Lung (tissue), 12 donors: ENCODE data around the gene CHRNA4. TPM values are rescaled to one million over a fixed set of nuclear protein-coding genes. Genes with fewer than 3 reads are reported as not detected.

Source experiments
- ATAC-seq: fragments of 200-7000 bp; cut with Tn5 transposase; one replicate; pipeline ENCODE4 v1.9.1; 2020; ENCODE audit warnings: moderate number of reproducible peaks; ENCODE audit not compliant: insufficient read depth, low FRiP score
- DNase-seq, 3 donors: peaks; one replicate each; pipeline ENCODE4 v3.0.0-alpha.2; 2013 to 2017
- H3K27ac ChIP-seq, 2 donors: one replicate each; pipeline ENCODE4 v1.5.1; 2013; ENCODE audit warnings: mild to moderate bottlenecking in 2 of 2, moderate library complexity in 2 of 2, control low read depth in 1 of 2, inconsistent platforms in 1 of 2, low read depth in 1 of 2, low read length in 1 of 2
- H3K27me3 ChIP-seq, 3 donors: one replicate each; pipeline ENCODE4 v1.5.1; 2013; ENCODE audit warnings: low read length in 2 of 3; ENCODE audit not compliant: control insufficient read depth in 3 of 3, insufficient read depth in 3 of 3
- H3K36me3 ChIP-seq, 4 donors: one replicate each; pipeline ENCODE4 v1.5.1; 2013; ENCODE audit warnings: low read length in 4 of 4, mild to moderate bottlenecking in 1 of 4, moderate library complexity in 1 of 4; ENCODE audit not compliant: control insufficient read depth in 4 of 4, insufficient read depth in 4 of 4
- H3K4me1 ChIP-seq, 5 donors: one replicate each; pipeline ENCODE4 v1.5.1; 2013; ENCODE audit warnings: low read length in 5 of 5, mild to moderate bottlenecking in 2 of 5, moderate library complexity in 1 of 5; ENCODE audit not compliant: control insufficient read depth in 5 of 5, insufficient read depth in 5 of 5
- H3K4me3 ChIP-seq: one replicate; pipeline ENCODE4 v1.5.1; 2013; ENCODE audit warnings: mild to moderate bottlenecking, control low read depth, moderate library complexity
- H3K9ac ChIP-seq, 2 donors: one replicate each; pipeline ENCODE4 v1.5.1; 2013; ENCODE audit warnings: low read length in 2 of 2, control low read depth in 1 of 2; ENCODE audit not compliant: insufficient read depth in 1 of 2
- H3K9me3 ChIP-seq, 4 donors: one replicate each; pipeline ENCODE4 v1.5.1; 2013; ENCODE audit warnings: low read length in 3 of 4, mild to moderate bottlenecking in 1 of 4, moderate library complexity in 1 of 4; ENCODE audit not compliant: control insufficient read depth in 4 of 4, insufficient read depth in 3 of 4
- CTCF ChIP-seq: IDR thresholded peaks from 2 replicates; pipeline ENCODE4 v1.5.1; 2012; ENCODE audit warnings: mild to moderate bottlenecking; ENCODE audit errors: control extremely low read depth, extremely low read depth
- WGBS, 2 donors: extraction: QIAGEN DNeasy Blood & Tissue Kit; methylation state at CpG; one replicate each; pipeline ENCODE4 v1.1.7; 2013; 5-methylcytosine and 5-hydroxymethylcytosine counted together
- polyA plus RNA-seq, 2 donors: library from polyadenylated mRNA; stranded (reverse); fragments of 200-250 nt; gene quantifications; one replicate each; pipeline ENCODE4 v1.2.1, GENCODE V29; 2013
- total RNA-seq, 2 donors: library from RNA; depleted of rRNA in 1 of 2; stranded (reverse); fragments of >200 nt in 1 of 2; gene quantifications; one replicate each; pipeline ENCODE4 v1.2.1, GENCODE V29; 2014 to 2021
- donor health status: control.
- donor health status: control.
- donor health status: Bipolar disorder and iron deficiency.
- donor health status: healthy.
- donor health status: DM: yes; HTN: yes; CAD: no.

Gene CHRNA4
- total and polyA plus RNA-seq, 4 donors = 0.01 to 1.1 (median 0.46) TPM

- Histone ChIP-seq H3K9ac (no peak overlapping the region), H3K27ac (no peak overlapping the region), H3K4me1 (peaks cover 0 to 31% (median 4%) of the 10 kb centered on the region in 5 donors), H3K27me3 (no peaks in the 10 kb centered on the region), H3K9me3 (no peaks in the 10 kb centered on the region), H3K36me3 (no peaks in the 10 kb centered on the region), H3K4me3 (no peak overlapping the region)
- ATAC-seq = no peak
- no peak for DNase-seq
- no peak for TF ChIP-seq CTCF
- 63 to 80% methylated on average over 9 of the region's 9 CpGs for WGBS, 2 donors
Observed at GRCh38 chr20:63314015-63314471, 47.1 kb downstream of the CHRNA4 start.

GRCh38 chr20:63313349-63314014 is 47.7 kb downstream of the CHRNA4 start:
- DNase-seq (no peak), ATAC-seq (no peak)
- no peaks in the 10 kb centered on the region for H3K36me3 ChIP-seq
- H3K9ac ChIP-seq = no peak overlapping the region
- H3K27me3 ChIP-seq = no peaks in the 10 kb centered on the region
- no peak overlapping the region for H3K27ac ChIP-seq
- peaks cover 0 to 31% (median 4%) of the 10 kb centered on the region in 5 donors for H3K4me1 ChIP-seq
- H3K4me3 ChIP-seq = no peak overlapping the region
- no peak for TF ChIP-seq CTCF
- no peaks in the 10 kb centered on the region for H3K9me3 ChIP-seq
- WGBS, 2 donors = 75 to 86% methylated on average over 25 of the region's 25 CpGs

- Histone ChIP-seq H3K4me3 (no peak overlapping the region), H3K36me3 (no peaks in the 10 kb centered on the region), H3K27ac (no peak overlapping the region), H3K27me3 (no peaks in the 10 kb centered on the region), H3K9ac (peak overlapping the region in 1 of 2 donors; percentile 4), H3K9me3 (no peaks in the 10 kb centered on the region), H3K4me1 (peaks cover 0 to 31% (median 4%) of the 10 kb centered on the region in 5 donors)
- 67 to 84% methylated on average over 20 to 22 of the region's 22 CpGs for WGBS, 2 donors
- no peak for ATAC-seq
- peak; percentile 96 to 98 (median 97) for DNase-seq
- no peak for TF ChIP-seq CTCF
Observed at GRCh38 chr20:63312690-63313348, 48.3 kb downstream of the CHRNA4 start.
